ENCODE results near the gene GALNT9.

DNA sequence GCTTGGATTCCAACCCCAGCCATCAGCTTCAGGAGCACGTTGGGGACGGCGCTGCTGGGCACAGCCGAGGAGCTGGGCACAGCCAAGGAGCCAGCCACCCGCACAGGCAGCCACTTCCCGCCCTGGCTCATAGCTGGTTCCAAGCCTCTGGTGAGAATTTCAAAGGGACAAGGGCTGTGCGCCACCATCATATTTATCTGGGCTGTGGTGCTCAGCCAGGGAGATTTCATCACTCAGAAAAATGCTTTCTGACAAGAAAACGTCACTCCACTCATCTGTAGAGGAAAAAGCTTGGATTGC is 66.4 kb downstream of the GALNT9 start:
- TF ChIP-seq, protein P1, sequence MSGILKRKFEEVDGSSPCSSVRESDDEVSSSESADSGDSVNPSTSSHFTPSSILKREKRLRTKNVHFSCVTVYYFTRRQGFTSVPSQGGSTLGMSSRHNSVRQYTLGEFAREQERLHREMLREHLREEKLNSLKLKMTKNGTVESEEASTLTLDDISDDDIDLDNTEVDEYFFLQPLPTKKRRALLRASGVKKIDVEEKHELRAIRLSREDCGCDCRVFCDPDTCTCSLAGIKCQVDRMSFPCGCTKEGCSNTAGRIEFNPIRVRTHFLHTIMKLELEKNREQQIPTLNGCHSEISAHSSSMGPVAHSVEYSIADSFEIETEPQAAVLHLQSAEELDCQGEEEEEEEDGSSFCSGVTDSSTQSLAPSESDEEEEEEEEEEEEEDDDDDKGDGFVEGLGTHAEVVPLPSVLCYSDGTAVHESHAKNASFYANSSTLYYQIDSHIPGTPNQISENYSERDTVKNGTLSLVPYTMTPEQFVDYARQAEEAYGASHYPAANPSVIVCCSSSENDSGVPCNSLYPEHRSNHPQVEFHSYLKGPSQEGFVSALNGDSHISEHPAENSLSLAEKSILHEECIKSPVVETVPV (CRISPR knock-in tag; IDR thresholded peaks at IDR 0.05): no peak
- TF ChIP-seq, protein P2, sequence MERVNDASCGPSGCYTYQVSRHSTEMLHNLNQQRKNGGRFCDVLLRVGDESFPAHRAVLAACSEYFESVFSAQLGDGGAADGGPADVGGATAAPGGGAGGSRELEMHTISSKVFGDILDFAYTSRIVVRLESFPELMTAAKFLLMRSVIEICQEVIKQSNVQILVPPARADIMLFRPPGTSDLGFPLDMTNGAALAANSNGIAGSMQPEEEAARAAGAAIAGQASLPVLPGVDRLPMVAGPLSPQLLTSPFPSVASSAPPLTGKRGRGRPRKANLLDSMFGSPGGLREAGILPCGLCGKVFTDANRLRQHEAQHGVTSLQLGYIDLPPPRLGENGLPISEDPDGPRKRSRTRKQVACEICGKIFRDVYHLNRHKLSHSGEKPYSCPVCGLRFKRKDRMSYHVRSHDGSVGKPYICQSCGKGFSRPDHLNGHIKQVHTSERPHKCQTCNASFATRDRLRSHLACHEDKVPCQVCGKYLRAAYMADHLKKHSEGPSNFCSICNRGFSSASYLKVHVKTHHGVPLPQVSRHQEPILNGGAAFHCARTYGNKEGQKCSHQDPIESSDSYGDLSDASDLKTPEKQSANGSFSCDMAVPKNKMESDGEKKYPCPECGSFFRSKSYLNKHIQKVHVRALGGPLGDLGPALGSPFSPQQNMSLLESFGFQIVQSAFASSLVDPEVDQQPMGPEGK (CRISPR knock-in tag; IDR thresholded peaks at IDR 0.05; ENCODE audit: borderline replicate concordance): no peak
- TF ChIP-seq ZNF565 (CRISPR knock-in tag; conservative IDR thresholded peaks at IDR 0.05; ENCODE audit: low read depth): no peak
